ENCODE data around the gene SPTB.

The SPTB gene

GRCh38 chr14:64831419-64831818 is 48.3 kb downstream of the SPTB start:
- no peaks in the 10 kb centered on the region for H3K36me3 ChIP-seq (replicated peaks)
- no peak for TF ChIP-seq CTCF (IDR thresholded peaks at IDR 0.05; ENCODE audit: low read depth, low read length, missing control alignments)
- in situ Hi-C loops (cut with HindIII; ENCODE audit: low pct_ligation_motif_present, low sequenced_read_pairs): no loop called here
- H3K27ac ChIP-seq: no peak overlapping the region
- no peak for DNase-seq
- no peak overlapping the region for H3K4me3 ChIP-seq (ENCODE audit: low read depth, low read length)
- peaks cover 2% of the 10 kb centered on the region for H3K27me3 ChIP-seq (replicated peaks)

- Histone ChIP-seq H3K27me3 (replicated peaks) (peaks cover 2% of the 10 kb centered on the region), H3K27ac (no peak overlapping the region), H3K36me3 (replicated peaks) (no peaks in the 10 kb centered on the region), H3K4me3 (ENCODE audit: low read depth, low read length) (no peak overlapping the region)
- no peak for DNase-seq
- in situ Hi-C loops (cut with HindIII; ENCODE audit: low pct_ligation_motif_present, low sequenced_read_pairs): no loop called here
- TF ChIP-seq CTCF (IDR thresholded peaks at IDR 0.05; ENCODE audit: low read depth, low read length, missing control alignments): no peak
Observed at GRCh38 chr14:64830961-64831360, 48.7 kb downstream of the SPTB start.

- Histone ChIP-seq H3K4me3 (ENCODE audit: low read depth, low read length) (no peak overlapping the region), H3K27me3 (replicated peaks) (peaks cover 2% of the 10 kb centered on the region), H3K27ac (no peak overlapping the region), H3K36me3 (replicated peaks) (no peaks in the 10 kb centered on the region)
- in situ Hi-C loops (cut with HindIII; ENCODE audit: low pct_ligation_motif_present, low sequenced_read_pairs): no loop called here
- TF ChIP-seq CTCF (IDR thresholded peaks at IDR 0.05; ENCODE audit: low read depth, low read length, missing control alignments): no peak
- no peak for DNase-seq
Observed at GRCh38 chr14:64828071-64828470, 51.6 kb downstream of the SPTB start.

- H3K4me3 ChIP-seq (ENCODE audit: low read depth, low read length): no peak overlapping the region
- peaks cover 2% of the 10 kb centered on the region for H3K27me3 ChIP-seq (replicated peaks)
- in situ Hi-C loops (cut with HindIII; ENCODE audit: low pct_ligation_motif_present, low sequenced_read_pairs): no loop called here
- TF ChIP-seq CTCF (IDR thresholded peaks at IDR 0.05; ENCODE audit: low read depth, low read length, missing control alignments): no peak
- H3K27ac ChIP-seq: no peak overlapping the region
- H3K36me3 ChIP-seq (replicated peaks): no peaks in the 10 kb centered on the region
- no peak for DNase-seq
Observed at GRCh38 chr14:64826845-64827244, 52.9 kb downstream of the SPTB start.

- in situ Hi-C loops (cut with HindIII; ENCODE audit: low pct_ligation_motif_present, low sequenced_read_pairs): no loop called here
- H3K27me3 ChIP-seq (replicated peaks): peaks cover 2% of the 10 kb centered on the region
- no peak for DNase-seq
- H3K36me3 ChIP-seq (replicated peaks): no peaks in the 10 kb centered on the region
- no peak overlapping the region for H3K4me3 ChIP-seq (ENCODE audit: low read depth, low read length)
- no peak for TF ChIP-seq CTCF (IDR thresholded peaks at IDR 0.05; ENCODE audit: low read depth, low read length, missing control alignments)
- no peak overlapping the region for H3K27ac ChIP-seq
Observed at GRCh38 chr14:64826333-64826732, 53.4 kb downstream of the SPTB start.

GRCh38 chr14:64825509-64825908 is 54.2 kb downstream of the SPTB start:
- in situ Hi-C loops (cut with HindIII; ENCODE audit: low pct_ligation_motif_present, low sequenced_read_pairs): no loop called here

More at GRCh38 chr14:64825509-64825908, 54.2 kb downstream of the SPTB start:
- DNase-seq: no peak
- Histone ChIP-seq H3K36me3 (replicated peaks) (no peaks in the 10 kb centered on the region), H3K4me3 (ENCODE audit: low read depth, low read length) (no peak overlapping the region), H3K27ac (no peak overlapping the region), H3K27me3 (replicated peaks) (peaks cover 2% of the 10 kb centered on the region)
- TF ChIP-seq CTCF (IDR thresholded peaks at IDR 0.05; ENCODE audit: low read depth, low read length, missing control alignments): no peak
